Tibial nerve (tissue), 4 donors: ENCODE results near the gene PRXL2B.

Experiments used
- EP300 ChIP-seq, 2 donors: sonication (generic); formaldehyde crosslinking; IDR thresholded peaks; one replicate each; pipeline ENCODE4 v1.6.1; 2017; ENCODE audit warnings: antibody characterized with exemption in 2 of 2, mild to moderate bottlenecking in 1 of 2
- POLR2A ChIP-seq, 2 donors: fragments of 450-650 bp; IDR thresholded peaks; one replicate each; pipeline ENCODE4 v1.6.1; 2017; ENCODE audit warnings: antibody characterized with exemption in 2 of 2, mild to moderate bottlenecking in 2 of 2, moderate library complexity in 2 of 2
- TF ChIP-seq, protein P1 (sequence below), 5 experiments: fragments of 200-600 bp in 3 of 5; fragments of 450-650 bp in 2 of 5; sonication (generic) in 3 of 5; IDR thresholded peaks; one replicate each; pipeline ENCODE4 v1.5.1; 2016 to 2019; ENCODE audit warnings: antibody characterized with exemption in 5 of 5, mild to moderate bottlenecking in 3 of 5, moderate library complexity in 2 of 5

GRCh38 chr1:2561446-2561845 is 25.1 kb upstream of the PRXL2B start:
- TF ChIP-seq, protein P1, sequence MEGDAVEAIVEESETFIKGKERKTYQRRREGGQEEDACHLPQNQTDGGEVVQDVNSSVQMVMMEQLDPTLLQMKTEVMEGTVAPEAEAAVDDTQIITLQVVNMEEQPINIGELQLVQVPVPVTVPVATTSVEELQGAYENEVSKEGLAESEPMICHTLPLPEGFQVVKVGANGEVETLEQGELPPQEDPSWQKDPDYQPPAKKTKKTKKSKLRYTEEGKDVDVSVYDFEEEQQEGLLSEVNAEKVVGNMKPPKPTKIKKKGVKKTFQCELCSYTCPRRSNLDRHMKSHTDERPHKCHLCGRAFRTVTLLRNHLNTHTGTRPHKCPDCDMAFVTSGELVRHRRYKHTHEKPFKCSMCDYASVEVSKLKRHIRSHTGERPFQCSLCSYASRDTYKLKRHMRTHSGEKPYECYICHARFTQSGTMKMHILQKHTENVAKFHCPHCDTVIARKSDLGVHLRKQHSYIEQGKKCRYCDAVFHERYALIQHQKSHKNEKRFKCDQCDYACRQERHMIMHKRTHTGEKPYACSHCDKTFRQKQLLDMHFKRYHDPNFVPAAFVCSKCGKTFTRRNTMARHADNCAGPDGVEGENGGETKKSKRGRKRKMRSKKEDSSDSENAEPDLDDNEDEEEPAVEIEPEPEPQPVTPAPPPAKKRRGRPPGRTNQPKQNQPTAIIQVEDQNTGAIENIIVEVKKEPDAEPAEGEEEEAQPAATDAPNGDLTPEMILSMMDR (IDR thresholded peaks at IDR 0.05), result no peak
- TF ChIP-seq POLR2A (IDR thresholded peaks at IDR 0.05), result no peak
- no peak for TF ChIP-seq EP300 (IDR thresholded peaks at IDR 0.05)
